ENCODE measurements around the gene POP4.

GRCh38 chr19:29586401-29586800 is 19.7 kb upstream of the POP4 start:
- TF ChIP-seq CTCF (IDR thresholded peaks at IDR 0.05 in 4 of 5, conservative IDR thresholded peaks at IDR 0.05 in 1 of 5) (no peak), POLR2A (IDR thresholded peaks at IDR 0.05) (no peak)
